Measurements from ENCODE around the gene ZC3HAV1.
"Not testable (repeated sequence)": the region's sequence is repeated elsewhere in the genome, so short reads cannot be mapped to it uniquely, and the experiment has no call there.

The ZC3HAV1 gene

DNA sequence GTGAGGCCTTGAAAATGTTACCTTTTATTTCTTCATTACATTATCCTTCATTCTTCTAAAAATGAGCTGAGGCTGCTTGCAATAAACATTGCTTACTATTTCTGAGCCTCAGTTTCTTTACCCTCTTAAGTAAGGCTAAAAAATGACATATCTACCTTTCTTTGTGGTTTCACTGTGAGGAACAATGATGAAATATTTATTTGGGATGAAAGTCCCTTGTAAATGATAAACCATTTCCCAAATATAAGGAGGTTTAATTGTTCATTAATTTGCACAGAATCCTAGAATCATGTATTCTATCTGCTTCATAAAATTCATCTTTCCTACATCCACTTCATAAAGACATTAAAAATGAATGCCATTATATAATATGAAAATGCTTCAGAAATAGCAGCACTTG is 27.9 kb downstream of the ZC3HAV1 start:
- DNase-seq, result no peak

DNA sequence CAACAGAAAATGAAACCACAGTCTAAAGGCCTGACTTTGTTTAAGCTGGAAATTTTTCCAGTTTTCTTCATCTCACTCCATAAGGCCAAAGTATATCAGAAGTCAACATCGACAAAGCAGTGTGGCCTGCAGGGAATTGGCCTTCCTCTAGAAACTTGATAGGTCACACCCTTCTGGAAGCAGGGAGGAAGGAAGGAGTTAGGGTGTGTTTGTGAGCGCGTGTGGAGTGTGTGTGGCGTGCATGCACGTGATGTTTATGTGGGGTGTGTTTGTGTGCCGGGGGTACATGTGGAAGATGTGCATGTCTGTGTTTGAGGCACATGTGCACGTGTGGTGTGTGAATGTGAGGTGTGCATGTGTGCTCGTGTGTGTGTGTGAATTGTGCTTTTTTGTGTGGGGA is 28.6 kb downstream of the ZC3HAV1 start:
- DNase-seq, result no peak

DNA sequence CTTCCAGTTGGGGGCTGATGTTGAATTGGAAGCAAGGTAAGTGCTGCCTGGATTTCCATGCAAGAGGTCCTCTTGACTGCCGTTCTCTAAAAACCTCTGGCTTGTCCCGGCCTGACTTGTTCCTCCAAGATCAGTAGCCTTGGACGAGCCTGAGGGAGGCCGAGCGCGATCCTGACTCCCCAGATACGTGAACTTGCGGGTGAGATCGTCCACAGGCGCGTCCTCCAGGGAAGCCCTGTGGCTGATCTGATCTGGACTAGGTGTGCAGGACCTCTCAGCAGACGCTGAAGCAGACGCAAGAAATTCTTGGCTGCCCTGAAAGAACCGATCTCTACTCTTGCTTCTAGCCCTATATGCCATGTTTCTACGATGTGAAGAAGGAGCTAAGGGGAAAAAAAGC is 29.7 kb downstream of the ZC3HAV1 start:
- no peak for DNase-seq

DNA sequence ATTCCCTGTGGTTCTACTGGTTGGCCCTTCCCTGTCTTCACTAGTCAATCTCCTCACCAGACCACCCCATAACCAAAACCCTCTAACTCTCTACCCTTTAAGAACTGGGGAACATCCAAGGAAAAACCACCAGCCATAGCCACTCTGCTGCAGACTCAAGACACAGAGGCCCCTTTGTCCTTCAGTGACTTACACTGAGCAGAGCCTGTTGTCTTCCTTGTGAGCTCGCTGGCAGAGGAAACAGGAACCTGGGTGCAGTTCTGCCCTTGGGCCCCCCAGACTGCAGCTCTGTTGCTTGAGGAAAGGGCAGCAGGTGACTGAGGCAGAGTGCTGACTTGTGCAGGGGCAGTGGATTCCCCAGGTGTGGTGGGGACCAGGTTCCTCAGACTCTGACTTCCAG is 30.6 kb downstream of the ZC3HAV1 start:
- DNase-seq, result no peak

DNA sequence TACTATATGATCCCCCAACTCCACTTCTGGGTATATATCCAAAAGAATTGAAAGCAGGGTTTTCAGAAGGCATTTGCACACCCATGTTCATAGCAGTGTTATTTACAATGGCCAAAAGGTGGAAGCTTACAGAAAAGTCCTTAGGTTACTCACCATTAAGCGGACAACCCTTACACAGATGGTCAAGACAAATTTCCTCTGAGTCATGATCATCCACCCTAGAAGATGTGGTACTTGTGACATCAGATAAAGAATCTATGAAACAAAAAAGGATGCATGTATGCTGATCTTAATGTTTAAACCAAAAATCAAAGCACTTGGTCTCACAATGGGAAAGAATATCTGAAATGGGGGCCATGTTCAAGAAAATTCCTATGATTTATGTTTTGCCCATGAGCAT is 31.1 kb downstream of the ZC3HAV1 start:
- no peak for DNase-seq

DNA sequence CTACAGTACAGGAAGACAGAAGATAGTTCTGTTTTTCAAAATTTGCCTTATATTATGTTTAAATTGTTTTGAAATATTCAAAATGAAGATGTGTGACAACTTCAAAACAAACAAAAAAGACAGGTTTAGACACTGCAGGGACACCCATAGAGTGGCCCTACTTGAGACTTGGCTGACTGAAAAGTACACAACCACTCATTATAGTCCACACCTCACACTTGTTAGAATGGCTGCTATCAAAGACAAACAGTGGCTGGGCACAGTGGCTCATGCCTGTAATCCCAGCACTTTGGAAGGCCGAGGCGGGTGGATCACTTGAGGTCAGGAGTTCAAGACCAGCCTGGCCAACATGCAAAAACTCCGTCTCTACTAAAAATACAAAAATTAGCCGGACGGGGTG is 31.8 kb downstream of the ZC3HAV1 start:
- DNase-seq, result peak; percentile 47

DNA sequence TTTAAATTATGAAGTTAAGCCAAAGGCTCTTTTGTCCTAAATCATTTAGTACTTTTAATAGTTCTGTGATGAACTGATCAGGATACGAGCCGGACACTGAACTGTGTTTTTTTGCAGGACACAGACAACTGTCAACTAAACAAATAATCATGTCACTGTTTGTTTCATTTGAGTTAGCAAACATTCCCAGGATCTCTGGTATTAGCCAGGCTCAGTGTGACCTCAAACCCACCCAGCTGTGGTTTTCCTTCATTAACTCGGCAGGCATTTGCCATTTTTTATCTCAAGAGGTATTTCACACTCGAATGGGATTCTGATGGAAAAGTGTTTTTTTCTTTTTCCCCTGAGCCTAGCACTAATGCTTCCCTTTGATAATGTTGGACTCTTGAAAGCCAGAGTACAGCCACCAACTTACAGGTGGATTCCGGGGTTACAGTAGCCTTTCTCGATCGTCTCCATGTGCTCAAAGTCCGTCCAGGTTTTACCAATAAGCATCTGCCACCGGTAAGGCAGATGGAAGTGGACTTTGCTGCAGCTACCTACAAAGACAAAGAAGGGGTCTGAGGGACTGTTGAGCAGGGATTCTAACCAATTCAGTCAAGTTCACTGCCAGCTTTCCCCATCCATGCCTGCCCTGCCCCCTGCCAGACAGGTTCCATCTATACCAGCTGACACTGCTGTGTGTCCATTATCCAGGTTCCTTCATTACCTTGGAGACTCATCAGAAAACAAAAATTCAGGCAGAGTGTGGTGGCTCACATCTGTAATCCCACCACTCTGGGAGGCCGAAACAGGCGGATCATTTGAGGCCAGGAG is 33.4 kb downstream of the ZC3HAV1 start:
- DNase-seq, result no peak

DNA sequence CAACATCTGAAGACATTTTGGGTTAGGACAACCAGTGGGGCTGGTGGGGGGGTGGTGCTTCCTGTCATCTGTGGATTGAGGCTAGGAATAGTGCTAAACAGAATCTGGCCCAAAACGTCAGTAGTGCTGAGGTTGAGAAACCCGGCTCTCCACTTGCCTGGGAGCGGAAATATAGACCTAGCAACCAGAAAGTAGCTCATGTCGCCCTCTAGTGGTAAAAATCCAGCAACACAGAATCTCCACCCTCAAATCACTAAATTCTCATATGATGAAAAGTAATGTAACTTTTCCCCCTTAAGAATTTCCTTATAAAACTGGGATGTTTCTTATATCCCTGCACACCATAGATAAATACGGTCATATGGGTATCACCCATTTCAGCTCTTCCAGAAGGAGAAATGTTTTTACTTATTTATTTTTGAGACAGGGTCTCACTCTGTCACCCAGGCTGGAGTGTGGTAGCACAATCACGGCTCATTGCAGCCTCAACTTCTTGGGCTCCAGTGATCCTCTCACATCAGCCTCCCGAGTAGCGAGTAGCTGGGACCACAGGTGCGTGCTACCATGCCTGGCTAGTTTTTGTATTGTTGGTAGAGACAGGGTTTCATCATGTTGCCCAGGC is 34.4 kb downstream of the ZC3HAV1 start:
- DNase-seq, result peak; percentile 59

DNA sequence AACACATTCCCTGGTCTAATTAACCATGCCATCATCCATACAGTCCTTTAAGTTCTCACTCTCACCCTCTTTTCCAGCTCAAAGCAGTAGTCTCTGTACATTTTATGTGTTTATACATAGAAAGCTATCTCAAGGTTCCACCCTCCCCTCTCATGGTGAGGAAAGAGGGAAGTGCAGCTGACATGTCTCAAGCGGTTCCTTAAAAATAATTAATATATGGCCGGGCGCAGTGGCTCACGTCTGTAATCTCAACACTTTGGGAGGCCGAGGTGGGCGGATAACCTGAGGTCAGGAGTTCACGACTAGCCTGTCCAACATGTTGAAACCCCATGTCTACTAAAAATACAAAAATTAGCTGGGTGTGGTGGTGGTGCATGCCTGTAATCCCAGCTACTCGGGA is 36.7 kb downstream of the ZC3HAV1 start:
- DNase-seq, result no peak

DNA sequence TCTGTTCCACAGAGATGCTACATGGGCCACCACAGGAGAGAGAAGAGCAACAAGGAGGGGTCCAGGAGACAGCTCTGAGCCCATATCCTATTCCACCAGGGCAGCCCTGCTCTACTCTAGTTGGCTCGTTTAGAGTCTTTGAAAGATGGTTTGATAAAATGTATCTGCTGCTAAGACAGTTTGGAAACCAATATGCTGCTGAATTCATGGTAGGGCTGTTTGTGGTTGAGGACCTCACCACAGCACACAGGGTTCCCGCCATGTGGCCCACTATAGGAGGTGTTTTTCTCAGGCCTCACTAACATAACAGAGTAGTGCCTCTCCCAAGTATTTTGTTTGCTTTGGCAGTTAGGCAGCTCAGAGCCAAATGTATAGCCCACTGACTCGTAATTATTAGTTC is 37.8 kb downstream of the ZC3HAV1 start:
- DNase-seq, result no peak

DNA sequence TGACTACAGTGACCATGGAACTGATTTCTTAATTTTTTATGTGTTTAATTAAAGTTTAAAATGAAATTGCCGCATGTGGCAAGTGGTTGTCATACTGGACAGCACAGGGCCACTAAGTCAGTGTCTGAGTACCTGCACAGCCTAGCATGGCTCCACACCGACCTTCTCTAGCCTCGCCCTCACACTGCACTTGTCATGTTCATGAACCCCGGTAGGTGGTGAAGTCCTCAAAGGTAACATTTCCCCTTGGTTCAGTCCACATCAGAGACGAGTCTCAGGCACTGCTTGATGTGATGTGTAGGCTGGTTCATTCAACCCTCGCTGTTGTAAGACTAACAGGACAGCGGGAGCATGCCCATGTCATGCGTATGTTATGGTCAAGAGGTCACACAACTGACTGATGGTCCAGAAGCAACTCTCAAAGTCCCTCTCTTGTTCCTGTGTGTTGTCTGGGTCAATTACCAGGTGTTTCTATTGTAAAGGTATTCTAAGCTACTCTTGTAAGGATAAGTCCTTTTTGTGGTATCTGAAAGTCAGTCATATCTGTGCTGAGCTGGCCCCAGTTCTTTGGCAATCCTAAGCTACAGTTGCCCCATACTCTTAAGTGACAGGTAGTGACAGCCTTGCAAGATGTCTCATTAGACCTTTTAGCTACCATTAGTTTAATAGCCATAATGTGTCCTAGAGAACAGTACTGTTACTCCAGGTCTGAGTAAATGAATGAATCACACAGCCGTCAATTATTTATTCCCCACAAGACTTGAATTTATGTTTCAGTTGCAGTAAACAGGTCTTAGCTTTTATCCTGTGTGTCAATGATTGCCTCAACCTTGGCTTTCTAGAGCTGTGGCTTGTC is 40.7 kb downstream of the ZC3HAV1 start:
- DNase-seq, result no peak

DNA sequence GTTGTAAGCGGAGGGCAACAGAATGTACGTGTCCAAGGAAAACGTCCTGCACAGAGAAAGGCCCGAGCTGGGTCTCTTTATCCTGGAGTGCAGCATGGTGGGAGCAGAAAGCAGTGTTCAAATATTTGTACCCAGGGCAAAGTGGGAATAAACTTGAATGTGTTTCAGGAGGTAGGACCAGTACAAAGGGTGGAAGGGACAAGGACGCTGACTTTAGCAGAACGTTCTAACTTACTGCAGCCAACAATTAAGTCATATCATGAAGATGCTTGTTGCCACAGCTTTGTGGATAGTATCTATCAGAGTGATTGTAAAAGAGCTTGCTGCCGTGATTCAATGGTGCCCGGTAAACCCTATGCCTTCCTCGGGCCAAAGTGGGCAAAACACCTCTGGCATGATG is 43.2 kb downstream of the ZC3HAV1 start:
- no peak for DNase-seq

DNA sequence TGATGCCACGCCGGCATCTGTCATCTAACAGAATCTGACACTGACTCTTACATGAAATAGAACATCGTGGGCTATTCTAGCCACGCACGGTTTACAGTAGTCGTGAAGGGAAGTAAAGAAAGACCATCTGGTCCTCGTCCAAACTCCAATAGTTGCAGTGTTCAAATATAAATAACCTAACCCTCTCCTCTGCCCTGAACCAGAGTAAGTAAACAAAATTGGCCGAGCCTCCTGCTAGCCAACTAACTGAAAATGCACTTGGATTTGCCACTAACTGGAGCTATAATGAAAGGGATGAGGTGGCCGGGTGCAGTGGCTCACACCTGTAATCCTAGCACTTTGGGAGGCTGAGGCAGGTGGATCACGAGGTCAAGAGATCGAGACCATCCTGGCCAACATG is 44.2 kb downstream of the ZC3HAV1 start:
- no peak for DNase-seq

DNA sequence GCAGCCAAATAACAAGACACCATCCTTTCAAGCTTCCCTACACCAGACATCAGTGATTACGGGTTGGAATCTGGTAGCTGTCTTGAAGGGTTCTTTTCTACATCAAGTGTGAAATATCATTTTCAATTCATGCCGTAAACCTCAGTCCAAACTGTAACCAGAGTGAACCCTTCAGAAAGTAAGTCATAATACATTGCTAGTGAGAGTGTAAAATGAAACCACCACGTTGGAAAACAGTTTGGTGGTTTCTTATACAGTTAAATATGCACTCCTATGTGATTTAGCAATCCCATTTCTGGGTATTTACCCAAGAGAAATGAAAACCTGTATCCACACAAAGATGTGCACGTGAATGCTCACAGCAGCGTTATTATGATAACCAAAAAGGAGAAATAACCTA is 48.1 kb downstream of the ZC3HAV1 start:
- DNase-seq, result no peak

DNA sequence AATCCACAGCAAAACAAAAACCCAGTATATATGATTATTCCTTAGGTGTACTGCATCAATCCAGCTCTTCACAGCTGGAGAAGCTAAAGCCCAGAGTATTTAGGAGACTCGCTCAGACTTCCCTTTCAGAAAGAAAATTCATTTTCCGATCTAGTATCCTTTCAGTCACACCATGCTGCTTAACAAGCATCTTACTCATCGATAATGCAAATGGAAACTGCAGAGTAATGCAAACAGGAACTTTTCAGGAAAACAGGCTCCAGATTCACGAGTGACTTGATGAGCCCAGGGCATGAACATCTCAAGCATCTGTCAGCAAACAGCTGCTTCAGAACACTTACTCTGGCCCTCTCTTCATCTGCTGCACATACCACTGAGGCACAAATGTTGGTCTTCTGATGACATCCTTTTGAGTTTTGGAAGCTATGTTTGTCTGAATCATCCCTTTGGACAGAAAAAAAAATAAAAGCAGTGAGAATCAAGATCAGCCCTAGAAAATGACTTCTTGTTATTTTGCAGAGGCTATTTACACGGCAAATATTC is 48.8 kb downstream of the ZC3HAV1 start:
- DNase-seq, result no peak

DNA sequence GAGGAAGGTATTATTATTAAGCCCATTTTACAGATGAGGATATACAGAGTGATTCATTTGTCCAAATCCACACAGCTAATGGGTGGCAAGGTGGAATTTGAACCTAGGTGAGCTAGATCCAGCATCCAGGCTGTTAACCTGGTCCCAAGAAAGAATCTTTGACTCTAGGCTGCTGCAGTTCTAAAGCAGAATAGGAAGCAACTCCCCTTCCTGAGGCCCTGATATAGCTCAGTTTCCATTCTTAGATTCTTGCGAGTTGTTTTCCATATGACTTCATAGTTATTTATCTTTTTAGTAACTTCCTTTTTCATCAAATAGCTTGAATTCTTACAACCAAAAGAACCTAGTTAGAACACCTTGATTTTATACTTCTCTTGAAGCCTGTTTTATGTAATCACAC is 49.6 kb downstream of the ZC3HAV1 start:
- DNase-seq, result no peak

DNA sequence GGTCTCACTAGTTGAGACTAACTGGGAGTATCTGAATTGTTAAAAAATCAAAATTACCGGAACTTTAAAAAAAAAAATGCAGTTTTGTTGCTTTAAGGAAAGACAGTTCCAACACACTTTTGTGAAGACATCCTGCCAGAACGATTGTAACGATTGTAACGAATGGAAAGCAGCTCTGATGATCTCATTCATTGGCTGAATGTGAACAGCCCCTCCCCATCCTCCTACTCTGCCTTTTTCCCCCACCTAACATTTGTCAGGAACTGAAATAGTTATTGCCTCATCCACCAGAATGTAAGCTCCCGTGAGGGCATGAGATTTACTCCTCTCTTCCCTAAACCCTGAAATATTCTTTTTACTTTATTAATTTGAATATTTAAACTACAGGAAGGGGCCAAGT is 50.6 kb downstream of the ZC3HAV1 start:
- DNase-seq, result no peak

DNA sequence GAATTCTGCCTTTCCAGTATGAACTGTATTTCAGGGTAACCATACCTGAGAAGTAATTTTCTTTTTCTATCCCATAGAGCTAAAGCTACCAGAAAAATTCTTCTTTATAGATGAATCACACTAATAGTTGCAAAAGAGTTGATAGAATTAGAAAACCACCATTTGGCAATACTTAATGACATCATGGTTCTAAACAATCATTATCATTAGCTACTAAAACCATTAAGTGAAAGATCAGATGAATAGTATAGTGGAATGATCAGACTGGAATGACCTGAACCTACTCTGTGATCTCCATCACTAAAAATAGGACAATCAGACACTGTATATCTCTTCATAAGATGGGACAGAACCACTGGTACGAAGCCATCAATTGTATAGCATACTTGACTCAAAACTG is 53.8 kb downstream of the ZC3HAV1 start:
- DNase-seq, result no peak

DNA sequence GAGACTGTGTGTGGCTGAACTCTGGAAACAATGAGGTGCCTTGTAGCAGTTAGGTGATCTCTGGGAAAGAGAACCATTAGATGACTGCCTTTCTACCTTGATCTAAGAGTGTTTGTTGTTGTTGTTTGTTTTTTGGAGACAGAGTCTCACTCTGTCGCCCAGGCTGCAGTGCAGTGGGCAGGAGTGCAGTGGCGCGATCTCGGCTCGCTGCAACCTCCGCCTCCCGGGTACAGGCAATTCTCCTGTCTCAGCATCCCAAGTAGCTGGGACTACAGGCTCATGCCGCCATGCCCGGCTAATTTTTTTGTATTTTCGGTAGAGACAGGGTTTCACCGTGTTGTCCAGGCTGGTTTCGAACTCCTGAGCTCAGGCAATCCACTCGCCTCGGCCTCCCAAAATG is 54.9 kb downstream of the ZC3HAV1 start:
- not testable (repeated sequence) for DNase-seq

DNA sequence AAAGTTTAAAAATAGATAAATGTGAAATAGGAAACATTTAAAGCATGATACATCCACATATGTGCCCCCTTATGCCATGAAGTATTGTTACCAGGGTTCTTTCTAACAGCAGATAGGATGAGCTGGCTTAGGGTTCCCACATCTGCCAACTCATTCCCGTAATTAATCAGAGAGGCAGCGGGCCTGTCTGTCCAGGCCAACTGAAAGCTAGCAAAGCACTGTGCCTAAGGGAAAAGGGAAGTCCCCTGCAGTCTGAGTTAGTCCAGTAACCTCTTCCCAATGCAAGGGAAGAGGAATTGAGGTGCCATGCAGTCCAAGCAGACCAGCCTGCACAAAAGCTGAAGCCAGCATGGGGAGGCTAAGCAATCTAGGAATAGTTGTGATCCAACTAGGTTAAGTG is 55.4 kb downstream of the ZC3HAV1 start:
- no peak for DNase-seq

DNA sequence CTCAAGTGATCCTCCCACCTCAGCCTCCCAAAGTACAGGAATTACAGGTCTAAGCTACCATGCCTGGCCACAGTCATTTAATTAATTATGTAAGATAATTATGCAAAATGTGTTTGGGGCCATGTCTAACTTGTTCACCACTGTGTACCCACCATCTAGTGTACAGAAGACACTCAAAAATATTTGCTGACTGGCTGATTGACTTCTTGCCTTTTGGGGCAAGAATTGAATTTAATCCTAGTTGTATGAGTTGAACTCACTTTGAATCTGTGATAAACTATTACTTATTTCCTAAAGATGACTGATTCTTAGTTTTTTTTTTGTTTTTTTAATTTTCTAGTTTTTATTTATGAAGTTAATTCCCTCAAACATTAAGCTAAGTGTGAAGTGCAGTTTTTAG is 57.9 kb downstream of the ZC3HAV1 start:
- no peak for DNase-seq

DNA sequence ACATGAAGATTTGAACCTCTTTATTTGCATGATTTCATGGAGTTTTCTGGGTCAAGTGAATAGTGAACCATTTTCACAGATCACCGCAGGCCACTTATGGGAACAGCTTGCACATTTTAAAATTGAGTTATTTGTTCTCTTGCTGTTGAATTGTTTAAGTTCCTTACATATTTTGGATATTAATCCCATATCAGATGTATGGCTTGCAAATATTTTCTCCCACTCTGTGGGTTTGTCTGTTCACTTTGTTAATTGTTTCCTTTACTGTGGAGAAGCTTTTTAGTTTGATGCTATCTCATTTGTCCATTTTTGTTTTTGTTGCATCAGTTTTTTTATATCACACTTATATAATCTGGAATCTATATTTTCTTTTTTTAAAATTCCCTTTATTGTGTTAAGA is 59.6 kb downstream of the ZC3HAV1 start:
- DNase-seq, result no peak

DNA sequence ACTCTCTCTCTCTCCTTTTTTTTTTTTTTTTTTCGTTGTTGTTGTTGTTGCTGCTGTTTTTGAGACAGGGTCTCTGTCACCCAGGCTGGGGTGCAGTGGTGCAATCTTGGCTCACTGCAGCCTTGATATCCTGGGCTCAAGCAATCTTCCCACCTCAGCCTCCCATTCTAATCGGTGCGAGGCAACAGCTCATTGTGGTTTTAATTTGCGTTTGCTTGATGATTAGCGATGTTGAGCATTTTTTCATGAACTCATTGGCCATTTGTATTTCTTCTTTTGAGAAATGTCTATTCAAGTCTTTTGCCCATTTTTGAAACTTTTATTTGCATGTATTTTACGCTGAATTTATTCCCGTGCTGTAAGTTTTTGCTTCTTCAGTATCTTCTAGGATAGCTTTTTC is 60.4 kb downstream of the ZC3HAV1 start:
- no peak for DNase-seq

DNA sequence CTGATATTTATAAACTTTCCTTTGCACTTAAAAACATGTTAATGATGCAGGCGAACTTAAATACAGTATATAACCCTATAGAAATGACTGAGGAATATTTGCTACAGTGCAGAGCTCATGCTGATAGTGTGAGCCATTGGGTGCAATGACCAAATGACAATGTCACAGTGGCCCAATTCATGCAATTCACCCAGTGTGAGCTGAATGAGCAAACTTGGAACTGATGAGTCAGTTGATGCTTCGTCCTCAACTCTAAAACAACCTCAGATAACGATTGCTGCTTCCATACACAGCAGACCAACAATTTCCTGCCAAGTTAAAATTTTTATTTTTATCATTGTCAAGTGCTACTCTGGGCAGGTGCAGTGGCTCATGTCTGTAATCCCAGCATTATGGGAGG is 61.5 kb downstream of the ZC3HAV1 start:
- no peak for DNase-seq

Measured in NCI-H2029 (cell line).